ENCODE results near the gene C16orf86.

Gene C16orf86

DNA sequence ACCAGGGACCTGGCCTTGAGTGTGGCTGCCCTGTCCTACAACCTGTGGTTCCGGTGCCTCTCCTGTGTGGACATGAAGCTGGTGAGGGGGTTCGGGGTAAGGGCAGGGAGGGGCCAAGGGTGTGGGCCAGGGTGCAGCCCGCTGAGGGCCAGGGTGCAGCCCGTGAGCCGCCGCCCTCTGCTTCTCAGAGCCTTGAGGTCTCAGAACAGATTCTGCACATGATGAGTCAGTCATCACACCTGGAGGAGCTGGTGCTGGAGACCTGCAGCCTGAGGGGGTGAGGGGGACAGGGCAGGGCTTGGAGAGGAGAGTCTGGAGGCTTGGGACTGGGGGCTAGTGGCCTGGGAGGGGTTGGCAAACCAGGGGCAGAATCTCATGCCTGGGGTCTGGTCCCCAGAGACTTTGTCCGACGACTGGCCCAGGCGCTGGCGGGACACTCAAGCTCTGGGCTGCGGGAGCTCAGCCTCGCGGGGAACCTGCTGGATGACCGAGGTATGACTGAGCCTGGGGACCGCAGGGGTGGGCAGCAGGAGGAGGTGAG lies 19.4 kb upstream of the C16orf86 start:
- DNase-seq: no peak
- peaks cover 16% of the 10 kb centered on the region for H3K4me1 ChIP-seq (ENCODE audit: control insufficient read depth, insufficient read depth, low read length, poor library complexity, severe bottlenecking)
- peak overlapping the region; percentile 34 for H3K27ac ChIP-seq (ENCODE audit: insufficient read depth, low read length, poor library complexity, severe bottlenecking)
- H3K9me3 ChIP-seq (ENCODE audit: control insufficient read depth, low read length): no peaks in the 10 kb centered on the region
- peaks cover 56% of the 10 kb centered on the region for H3K36me3 ChIP-seq (ENCODE audit: control insufficient read depth, insufficient read depth, low read length)
- H3K4me3 ChIP-seq (ENCODE audit: insufficient read depth, low read depth, low read length, poor library complexity, severe bottlenecking): no peak overlapping the region
- H3K27me3 ChIP-seq (replicated peaks; ENCODE audit: control insufficient read depth, insufficient read depth, low read length, poor library complexity, severe bottlenecking): no peaks in the 10 kb centered on the region

DNA sequence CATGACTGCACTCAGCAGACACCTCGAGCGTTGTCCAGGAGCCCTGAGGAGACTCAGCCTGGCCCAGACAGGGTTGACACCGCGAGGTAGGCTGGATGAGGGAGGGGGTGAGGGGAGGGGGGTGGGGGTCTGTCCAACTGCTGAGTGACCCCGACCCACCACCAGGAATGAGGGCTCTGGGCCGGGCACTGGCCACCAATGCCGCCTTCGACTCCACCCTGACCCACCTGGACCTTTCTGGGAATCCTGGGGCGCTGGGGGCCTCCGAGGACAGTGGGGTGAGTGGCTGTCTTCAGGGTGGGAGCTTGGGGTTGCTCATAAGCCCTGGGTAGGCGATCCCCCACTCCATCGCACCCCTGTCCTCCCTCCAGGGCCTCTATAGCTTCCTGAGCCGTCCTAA lies 18.9 kb upstream of the C16orf86 start:
- no peak overlapping the region for H3K27ac ChIP-seq (ENCODE audit: insufficient read depth, low read length, poor library complexity, severe bottlenecking)
- DNase-seq: no peak
- H3K9me3 ChIP-seq (ENCODE audit: control insufficient read depth, low read length): no peaks in the 10 kb centered on the region
- H3K4me1 ChIP-seq (ENCODE audit: control insufficient read depth, insufficient read depth, low read length, poor library complexity, severe bottlenecking): peaks cover 16% of the 10 kb centered on the region
- peaks cover 58% of the 10 kb centered on the region for H3K36me3 ChIP-seq (ENCODE audit: control insufficient read depth, insufficient read depth, low read length)
- no peak overlapping the region for H3K4me3 ChIP-seq (ENCODE audit: insufficient read depth, low read depth, low read length, poor library complexity, severe bottlenecking)
- no peaks in the 10 kb centered on the region for H3K27me3 ChIP-seq (replicated peaks; ENCODE audit: control insufficient read depth, insufficient read depth, low read length, poor library complexity, severe bottlenecking)

DNA sequence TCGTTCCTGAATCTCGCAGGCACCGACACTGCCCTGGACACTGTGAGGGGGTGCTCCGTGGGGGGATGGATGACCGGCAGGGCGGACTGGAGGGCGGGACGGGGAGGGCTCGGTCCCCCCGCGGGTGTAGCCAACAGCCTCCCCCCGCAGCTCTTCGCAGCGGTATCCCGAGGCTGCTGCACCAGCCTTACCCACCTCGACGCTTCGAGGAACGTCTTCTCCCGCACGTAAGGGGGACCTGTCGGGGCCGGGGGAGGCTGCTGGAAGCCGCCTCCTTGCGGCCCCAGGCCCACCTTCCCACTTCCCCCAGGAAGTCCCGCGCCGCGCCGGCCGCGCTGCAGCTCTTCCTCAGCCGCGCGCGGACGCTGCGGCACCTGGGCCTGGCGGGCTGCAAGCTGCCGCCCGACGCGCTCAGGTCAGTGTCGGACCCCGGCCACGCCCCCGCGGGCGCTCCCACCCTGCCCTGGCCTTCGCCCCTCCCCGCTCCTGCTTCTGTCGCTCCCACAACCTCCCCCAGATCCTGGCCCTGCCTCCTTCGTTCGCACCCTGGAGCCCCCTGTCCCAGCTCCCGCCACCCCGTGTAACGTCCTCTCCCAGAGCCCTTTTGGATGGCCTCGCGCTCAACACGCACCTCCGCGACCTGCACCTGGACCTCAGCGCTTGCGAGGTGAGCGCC lies 18.4 kb upstream of the C16orf86 start:
- Histone ChIP-seq H3K36me3 (ENCODE audit: control insufficient read depth, insufficient read depth, low read length) (peaks cover 58% of the 10 kb centered on the region), H3K9me3 (ENCODE audit: control insufficient read depth, low read length) (no peaks in the 10 kb centered on the region), H3K27me3 (replicated peaks; ENCODE audit: control insufficient read depth, insufficient read depth, low read length, poor library complexity, severe bottlenecking) (no peaks in the 10 kb centered on the region), H3K4me1 (ENCODE audit: control insufficient read depth, insufficient read depth, low read length, poor library complexity, severe bottlenecking) (peaks cover 16% of the 10 kb centered on the region), H3K27ac (ENCODE audit: insufficient read depth, low read length, poor library complexity, severe bottlenecking) (no peak overlapping the region), H3K4me3 (ENCODE audit: insufficient read depth, low read depth, low read length, poor library complexity, severe bottlenecking) (no peak overlapping the region)
- no peak for DNase-seq

DNA sequence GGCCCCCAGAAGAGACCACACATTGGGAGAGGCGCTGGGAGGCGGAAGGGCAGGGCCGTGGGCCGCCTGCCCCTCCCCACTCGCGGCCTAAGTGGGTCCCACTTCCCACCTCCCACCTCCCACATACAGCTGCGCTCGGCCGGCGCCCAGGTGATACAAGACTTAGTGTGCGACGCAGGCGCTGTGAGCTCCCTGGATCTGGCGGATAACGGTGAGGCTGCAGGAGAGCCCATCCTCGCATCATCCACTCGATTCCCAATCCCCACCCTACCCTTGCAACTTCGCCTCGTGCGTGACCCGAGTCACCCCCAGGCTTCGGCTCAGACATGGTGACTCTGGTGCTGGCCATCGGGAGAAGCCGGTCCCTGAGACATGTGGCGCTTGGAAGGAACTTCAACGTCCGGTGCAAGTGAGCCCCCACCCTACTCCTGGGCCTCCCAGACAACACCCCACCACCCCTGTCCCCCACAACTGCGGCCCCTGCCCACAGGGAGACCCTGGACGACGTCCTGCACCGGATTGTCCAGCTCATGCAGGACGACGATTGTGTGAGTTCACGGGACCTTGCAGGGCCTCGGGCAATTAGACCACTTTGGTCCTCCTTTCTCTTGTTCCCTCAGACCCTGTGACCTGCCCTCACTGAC lies 17.7 kb upstream of the C16orf86 start:
- Histone ChIP-seq H3K36me3 (ENCODE audit: control insufficient read depth, insufficient read depth, low read length) (peaks cover 60% of the 10 kb centered on the region), H3K4me1 (ENCODE audit: control insufficient read depth, insufficient read depth, low read length, poor library complexity, severe bottlenecking) (peaks cover 16% of the 10 kb centered on the region), H3K27me3 (replicated peaks; ENCODE audit: control insufficient read depth, insufficient read depth, low read length, poor library complexity, severe bottlenecking) (no peaks in the 10 kb centered on the region), H3K9me3 (ENCODE audit: control insufficient read depth, low read length) (no peaks in the 10 kb centered on the region), H3K27ac (ENCODE audit: insufficient read depth, low read length, poor library complexity, severe bottlenecking) (no peak overlapping the region), H3K4me3 (ENCODE audit: insufficient read depth, low read depth, low read length, poor library complexity, severe bottlenecking) (no peak overlapping the region)
- DNase-seq: no peak

DNA sequence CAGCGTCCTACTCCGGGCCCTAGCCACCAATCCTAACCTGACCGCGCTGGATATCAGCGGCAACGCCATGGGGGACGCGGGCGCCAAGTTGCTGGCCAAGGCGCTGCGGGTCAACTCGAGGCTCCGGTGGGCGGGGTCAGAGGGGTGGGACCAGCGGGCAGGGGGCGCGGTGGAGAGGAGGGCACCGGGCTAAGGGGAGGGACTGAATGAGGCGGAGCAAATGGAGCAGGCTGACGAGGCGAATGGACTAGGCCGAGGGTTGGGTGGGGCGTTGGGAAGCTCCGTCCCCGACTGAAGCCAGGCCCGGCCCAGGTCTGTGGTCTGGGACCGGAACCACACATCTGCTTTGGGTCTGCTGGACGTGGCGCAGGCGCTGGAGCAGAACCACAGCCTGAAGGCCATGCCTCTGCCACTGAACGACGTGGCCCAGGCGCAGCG lies 17.1 kb upstream of the C16orf86 start:
- H3K4me3 ChIP-seq (ENCODE audit: insufficient read depth, low read depth, low read length, poor library complexity, severe bottlenecking): no peak overlapping the region
- H3K27me3 ChIP-seq (replicated peaks; ENCODE audit: control insufficient read depth, insufficient read depth, low read length, poor library complexity, severe bottlenecking): no peaks in the 10 kb centered on the region
- peaks cover 14% of the 10 kb centered on the region for H3K4me1 ChIP-seq (ENCODE audit: control insufficient read depth, insufficient read depth, low read length, poor library complexity, severe bottlenecking)
- DNase-seq: no peak
- H3K27ac ChIP-seq (ENCODE audit: insufficient read depth, low read length, poor library complexity, severe bottlenecking): no peak overlapping the region
- peaks cover 67% of the 10 kb centered on the region for H3K36me3 ChIP-seq (ENCODE audit: control insufficient read depth, insufficient read depth, low read length)
- H3K9me3 ChIP-seq (ENCODE audit: control insufficient read depth, low read length): no peaks in the 10 kb centered on the region

DNA sequence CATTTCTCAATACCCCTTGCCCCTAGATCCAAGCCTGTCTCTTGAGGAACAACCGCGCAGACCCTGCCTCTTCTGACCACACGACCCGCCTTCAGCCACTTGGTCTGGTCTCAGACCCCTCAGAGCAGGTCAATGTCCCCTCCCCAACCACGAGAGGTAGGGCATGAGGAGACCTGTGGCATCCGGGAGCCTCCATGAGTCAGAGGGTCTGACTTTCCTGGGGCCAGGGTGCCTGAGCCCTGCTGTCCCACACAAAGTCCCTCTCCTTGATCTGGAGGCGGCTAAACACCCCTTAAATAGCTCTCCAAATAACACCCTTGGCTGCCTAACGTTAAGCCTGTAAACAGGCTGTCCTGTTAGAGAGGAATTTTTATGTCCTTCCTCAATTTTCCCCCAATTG lies 16.6 kb upstream of the C16orf86 start:
- peaks cover 12% of the 10 kb centered on the region for H3K4me1 ChIP-seq (ENCODE audit: control insufficient read depth, insufficient read depth, low read length, poor library complexity, severe bottlenecking)
- H3K4me3 ChIP-seq (ENCODE audit: insufficient read depth, low read depth, low read length, poor library complexity, severe bottlenecking): no peak overlapping the region
- DNase-seq: no peak
- H3K27me3 ChIP-seq (replicated peaks; ENCODE audit: control insufficient read depth, insufficient read depth, low read length, poor library complexity, severe bottlenecking): no peaks in the 10 kb centered on the region
- H3K36me3 ChIP-seq (ENCODE audit: control insufficient read depth, insufficient read depth, low read length): peaks cover 72% of the 10 kb centered on the region
- no peak overlapping the region for H3K27ac ChIP-seq (ENCODE audit: insufficient read depth, low read length, poor library complexity, severe bottlenecking)
- no peaks in the 10 kb centered on the region for H3K9me3 ChIP-seq (ENCODE audit: control insufficient read depth, low read length)

DNA sequence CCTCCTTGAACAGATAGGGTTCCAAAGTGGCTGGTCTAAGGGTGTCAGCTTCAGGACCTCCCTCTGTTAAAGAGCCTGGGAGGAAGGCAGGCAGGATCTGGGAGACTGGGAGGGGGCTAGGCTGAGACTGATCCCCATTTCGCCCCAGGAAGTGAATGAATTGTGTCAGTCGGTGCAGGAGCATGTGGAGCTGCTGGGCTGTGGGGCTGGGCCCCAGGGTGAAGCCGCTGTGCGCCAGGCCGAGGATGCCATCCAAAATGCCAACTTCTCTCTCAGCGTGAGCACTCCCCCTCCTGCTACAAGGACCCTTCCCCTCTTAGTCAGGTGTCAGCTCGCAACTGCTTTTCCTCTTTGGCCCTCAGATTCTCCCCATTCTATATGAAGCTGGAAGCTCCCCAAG lies 15.6 kb upstream of the C16orf86 start:
- Histone ChIP-seq H3K9me3 (ENCODE audit: control insufficient read depth, low read length) (no peaks in the 10 kb centered on the region), H3K4me1 (ENCODE audit: control insufficient read depth, insufficient read depth, low read length, poor library complexity, severe bottlenecking) (peaks cover 3% of the 10 kb centered on the region), H3K4me3 (ENCODE audit: insufficient read depth, low read depth, low read length, poor library complexity, severe bottlenecking) (no peak overlapping the region), H3K27ac (ENCODE audit: insufficient read depth, low read length, poor library complexity, severe bottlenecking) (no peak overlapping the region), H3K27me3 (replicated peaks; ENCODE audit: control insufficient read depth, insufficient read depth, low read length, poor library complexity, severe bottlenecking) (no peaks in the 10 kb centered on the region), H3K36me3 (ENCODE audit: control insufficient read depth, insufficient read depth, low read length) (peaks cover 82% of the 10 kb centered on the region)
- no peak for DNase-seq

DNA sequence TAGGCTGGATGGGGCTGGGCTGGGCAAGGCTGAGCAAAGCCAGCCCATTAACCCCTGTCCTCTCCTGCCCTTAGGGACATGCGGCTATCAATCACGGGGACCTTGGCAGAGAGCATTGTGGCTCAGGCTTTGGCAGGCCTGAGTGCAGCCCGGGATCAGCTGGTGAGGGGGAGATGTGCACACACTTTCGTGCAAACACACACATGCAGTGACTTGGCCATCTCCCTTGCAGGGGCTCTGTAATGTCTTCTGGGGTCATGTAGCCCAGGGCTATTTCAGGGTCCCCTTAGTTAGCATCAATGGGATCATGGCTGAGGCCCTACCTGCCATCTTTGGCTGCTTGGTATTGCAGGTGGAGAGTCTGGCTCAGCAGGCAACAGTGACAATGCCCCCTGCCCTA lies 14.8 kb upstream of the C16orf86 start:
- no peak for DNase-seq
- no peaks in the 10 kb centered on the region for H3K4me1 ChIP-seq (ENCODE audit: control insufficient read depth, insufficient read depth, low read length, poor library complexity, severe bottlenecking)
- H3K27me3 ChIP-seq (replicated peaks; ENCODE audit: control insufficient read depth, insufficient read depth, low read length, poor library complexity, severe bottlenecking): no peaks in the 10 kb centered on the region
- H3K36me3 ChIP-seq (ENCODE audit: control insufficient read depth, insufficient read depth, low read length): peaks cover 85% of the 10 kb centered on the region
- H3K4me3 ChIP-seq (ENCODE audit: insufficient read depth, low read depth, low read length, poor library complexity, severe bottlenecking): no peak overlapping the region
- no peak overlapping the region for H3K27ac ChIP-seq (ENCODE audit: insufficient read depth, low read length, poor library complexity, severe bottlenecking)
- H3K9me3 ChIP-seq (ENCODE audit: control insufficient read depth, low read length): no peaks in the 10 kb centered on the region

DNA sequence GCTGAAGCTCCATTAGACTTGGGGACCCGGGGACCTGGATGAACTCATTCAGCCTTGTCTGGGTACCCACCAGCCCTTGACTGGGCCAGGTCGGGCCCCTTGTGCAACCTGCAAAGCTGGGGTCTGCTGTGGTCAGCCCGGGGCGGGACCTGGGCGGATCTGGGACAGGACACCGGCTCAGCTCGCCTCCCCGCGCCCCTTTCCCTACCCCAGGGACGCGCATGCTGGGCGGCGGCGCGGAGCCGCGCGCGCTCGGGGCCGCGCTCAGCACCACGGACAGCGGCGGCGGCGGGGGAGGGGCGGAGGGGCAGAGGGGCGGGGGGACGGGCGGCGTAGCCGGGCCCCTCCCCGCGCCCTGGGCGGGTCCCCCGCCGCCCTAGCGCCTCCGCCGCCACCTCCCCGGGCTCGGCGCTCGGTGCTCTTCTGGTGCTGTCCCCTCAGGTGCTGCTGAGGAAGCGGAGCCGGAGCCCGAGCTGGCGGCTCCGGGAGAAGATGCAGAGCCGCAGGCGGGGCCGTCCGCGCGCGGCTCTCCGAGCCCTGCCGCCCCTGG lies 14.0 kb upstream of the C16orf86 start:
- no peak for DNase-seq
- H3K4me1 ChIP-seq (ENCODE audit: control insufficient read depth, insufficient read depth, low read length, poor library complexity, severe bottlenecking): no peaks in the 10 kb centered on the region
- no peak overlapping the region for H3K27ac ChIP-seq (ENCODE audit: insufficient read depth, low read length, poor library complexity, severe bottlenecking)
- no peaks in the 10 kb centered on the region for H3K9me3 ChIP-seq (ENCODE audit: control insufficient read depth, low read length)
- no peak overlapping the region for H3K4me3 ChIP-seq (ENCODE audit: insufficient read depth, low read depth, low read length, poor library complexity, severe bottlenecking)
- no peaks in the 10 kb centered on the region for H3K27me3 ChIP-seq (replicated peaks; ENCODE audit: control insufficient read depth, insufficient read depth, low read length, poor library complexity, severe bottlenecking)
- H3K36me3 ChIP-seq (ENCODE audit: control insufficient read depth, insufficient read depth, low read length): peaks cover 81% of the 10 kb centered on the region

DNA sequence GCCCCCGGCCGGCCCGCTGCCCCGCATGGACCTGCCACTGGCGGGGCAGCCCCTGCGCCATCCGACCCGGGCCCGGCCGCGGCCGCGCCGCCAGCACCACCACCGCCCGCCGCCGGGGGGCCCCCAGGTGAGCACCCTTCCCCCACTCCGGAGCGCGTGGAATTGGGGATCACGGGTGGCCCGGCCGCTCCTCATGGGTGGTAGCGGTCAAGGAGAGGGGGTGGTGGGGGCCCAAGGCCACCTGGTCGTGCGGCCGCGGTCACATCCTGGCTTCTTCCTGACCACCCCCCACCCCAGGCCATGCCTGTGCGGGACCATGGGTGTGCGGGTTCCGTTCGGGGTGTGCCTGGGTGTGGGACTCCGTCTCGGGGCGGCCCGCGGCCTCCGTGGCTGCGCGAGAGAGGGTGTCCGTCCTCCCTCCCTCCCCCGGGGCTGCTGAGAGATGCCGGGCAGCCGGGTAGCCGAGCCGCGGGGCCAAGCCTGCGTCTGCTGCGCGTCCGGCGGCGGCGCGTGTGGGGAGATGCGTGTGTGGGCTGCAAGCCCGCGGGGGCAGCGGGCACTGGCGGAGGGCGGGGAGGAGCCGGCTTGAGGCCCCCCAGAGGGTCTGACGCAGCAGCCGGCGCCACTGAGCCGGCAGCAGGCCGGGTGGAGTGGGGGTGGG lies 13.4 kb upstream of the C16orf86 start:
- no peak overlapping the region for H3K4me3 ChIP-seq (ENCODE audit: insufficient read depth, low read depth, low read length, poor library complexity, severe bottlenecking)
- H3K4me1 ChIP-seq (ENCODE audit: control insufficient read depth, insufficient read depth, low read length, poor library complexity, severe bottlenecking): peaks cover 3% of the 10 kb centered on the region
- H3K36me3 ChIP-seq (ENCODE audit: control insufficient read depth, insufficient read depth, low read length): peaks cover 82% of the 10 kb centered on the region
- DNase-seq: no peak
- no peaks in the 10 kb centered on the region for H3K9me3 ChIP-seq (ENCODE audit: control insufficient read depth, low read length)
- no peak overlapping the region for H3K27ac ChIP-seq (ENCODE audit: insufficient read depth, low read length, poor library complexity, severe bottlenecking)
- no peaks in the 10 kb centered on the region for H3K27me3 ChIP-seq (replicated peaks; ENCODE audit: control insufficient read depth, insufficient read depth, low read length, poor library complexity, severe bottlenecking)

All from effector memory CD4-positive, alpha-beta T cell (primary cell).